GM12878 (cell line): ENCODE measurements around the gene PNLDC1. TPM values are rescaled to one million over a fixed set of nuclear protein-coding genes. Genes with fewer than 3 reads are reported as not detected.

Experiments used
- ATAC-seq: fragments of 200-7000 bp; cut with Tn5 transposase; 3 replicates; pipeline ENCODE4 v1.9.1; 2020; ENCODE audit warnings: mild to moderate bottlenecking, moderate library complexity
- BruUV-seq: library from RNA; stranded (reverse); fragments of 400-500 nt; replicated peaks from 2 replicates; lab custom pipeline; 2021; lab: Mats Ljungman, UMichigan
- CTCF ChIA-PET: fragments of 300-600 bp; sonication (Branson Sonifier 250); formaldehyde crosslinking; extraction: SDS; loops from one replicate; lab custom pipeline; 2021; ENCODE audit warnings: inconsistent platforms; lab: Yijun Ruan, JAX
- POLR2A ChIA-PET: fragments of 350-600 bp; formaldehyde crosslinking; extraction: SDS; loops from one replicate; lab custom pipeline; 2021; ENCODE audit warnings: inconsistent platforms; lab: Charles Lee
- RAD21 ChIA-PET: fragments of 300-600 bp; sonication (Branson Sonifier 250); formaldehyde crosslinking; loops from one replicate; lab custom pipeline; 2023; ENCODE audit warnings: antibody characterized with exemption; ENCODE audit not compliant: unreplicated experiment; lab: Charles Lee
- SMC1A ChIA-PET: fragments of 300-600 bp; sonication (Branson Sonifier 250); formaldehyde crosslinking; loops from one replicate; lab custom pipeline; 2023; ENCODE audit not compliant: unreplicated experiment, uncharacterized antibody; lab: Charles Lee
- DNase-seq: peaks from one replicate; pipeline ENCODE4 v3.0.0-alpha.2; 2011; ENCODE audit warnings: low read depth, low spot score
- FAIRE-seq: peaks from 3 replicates; lab custom pipeline; 2011; peaks lifted over from hg19 to GRCh38; lab: Jason Lieb, UNC
- H2AFZ ChIP-seq: 2 replicates; pipeline ENCODE4 v1.6.0; 2011; ENCODE audit warnings: low read depth, low read length, control low read depth; ENCODE audit not compliant: control insufficient read depth
- H3K27ac ChIP-seq: 2 replicates; pipeline ENCODE4 v1.5.1; 2011; ENCODE audit warnings: control low read depth; ENCODE audit not compliant: control insufficient read depth, insufficient read depth
- H3K27me3 ChIP-seq, 2 experiments: replicated peaks in 1 of 2; 2 replicates each; pipeline versions ENCODE4 v1.6.0 to v1.6.1; 2011; ENCODE audit warnings: low read length in 1 of 2; ENCODE audit not compliant: control insufficient read depth in 2 of 2, insufficient read depth in 2 of 2
- H3K36me3 ChIP-seq, 2 experiments: 2 replicates each; pipeline ENCODE4 v1.5.1; 2011; ENCODE audit warnings: low read length in 1 of 2; ENCODE audit not compliant: control insufficient read depth in 2 of 2, insufficient read depth in 2 of 2
- H3K4me1 ChIP-seq: 2 replicates; pipeline ENCODE4 v1.6.1; 2011; ENCODE audit warnings: mild to moderate bottlenecking, low read length, moderate library complexity, mixed read lengths; ENCODE audit not compliant: control insufficient read depth, insufficient read depth
- H3K4me2 ChIP-seq: 2 replicates; pipeline ENCODE4 v1.6.0; 2011; ENCODE audit warnings: control low read depth; ENCODE audit not compliant: control insufficient read depth, insufficient read depth
- H3K4me3 ChIP-seq: fragments of 200-600 bp; sonication (generic); 2 replicates; pipeline ENCODE4 v1.5.1; 2016
- H3K79me2 ChIP-seq: 2 replicates; pipeline ENCODE4 v1.6.0; 2011; ENCODE audit warnings: low read length; ENCODE audit not compliant: control insufficient read depth, insufficient read depth
- H3K9ac ChIP-seq: 2 replicates; pipeline ENCODE4 v1.8.0; 2011; ENCODE audit warnings: low read length, control low read depth, mixed read lengths; ENCODE audit not compliant: control insufficient read depth, insufficient read depth
- H3K9me3 ChIP-seq: replicated peaks from 3 replicates; pipeline ENCODE4 v1.5.1; 2011; ENCODE audit warnings: mild to moderate bottlenecking, low read length; ENCODE audit not compliant: control insufficient read depth, insufficient read depth
- H4K20me1 ChIP-seq: 2 replicates; pipeline ENCODE4 v1.6.0; 2011; ENCODE audit not compliant: control insufficient read depth, insufficient read depth
- ATF2 ChIP-seq: IDR thresholded peaks from 2 replicates; pipeline ENCODE4 v1.6.1; 2012; ENCODE audit warnings: low read length, inconsistent platforms
- CBX3 ChIP-seq: fragments of 200-600 bp; sonication (generic); IDR thresholded peaks from 2 replicates; pipeline ENCODE4 v1.6.1; 2016; ENCODE audit warnings: low read depth, borderline replicate concordance
- CREB1 ChIP-seq: IDR thresholded peaks from 2 replicates; pipeline ENCODE4 v1.6.1; 2012; ENCODE audit warnings: low read depth, mild to moderate bottlenecking, inconsistent platforms
- MTA2 ChIP-seq: fragments of 450-650 bp; IDR thresholded peaks from 2 replicates; pipeline ENCODE4 v1.6.1; 2016; ENCODE audit warnings: low read depth, mild to moderate bottlenecking, moderate library complexity
- NFYB ChIP-seq: IDR thresholded peaks from 2 replicates; pipeline ENCODE4 v1.6.1; 2011; ENCODE audit warnings: low read depth, mild to moderate bottlenecking, low read length, improper control_type of control experiment, moderate library complexity; ENCODE audit not compliant: insufficient read depth
- NRF1 ChIP-seq: conservative IDR thresholded peaks from 2 replicates; pipeline ENCODE4 v1.6.1; 2011; ENCODE audit warnings: mild to moderate bottlenecking, low read depth, low read length, improper control_type of control experiment
- PAX8 ChIP-seq: fragments of 450-650 bp; IDR thresholded peaks from 2 replicates; pipeline ENCODE4 v1.6.1; 2017; ENCODE audit warnings: mild to moderate bottlenecking, moderate library complexity
- POLR2AphosphoS2 ChIP-seq: IDR thresholded peaks from 2 replicates; pipeline ENCODE4 v1.6.1; 2011; ENCODE audit warnings: low read depth, mild to moderate bottlenecking, low read length, improper control_type of control experiment, moderate library complexity
- SMAD5 ChIP-seq: IDR thresholded peaks from 2 replicates; pipeline ENCODE4 v1.6.1; 2016; ENCODE audit warnings: antibody characterized with exemption, low read depth
- SPI1 ChIP-seq: IDR thresholded peaks from 2 replicates; pipeline ENCODE4 v1.6.1; 2011; ENCODE audit warnings: low read depth, mild to moderate bottlenecking, low read length, moderate library complexity, borderline replicate concordance; ENCODE audit not compliant: insufficient read depth
- TARDBP ChIP-seq: IDR thresholded peaks from 2 replicates; pipeline ENCODE4 v1.6.1; 2016; ENCODE audit warnings: borderline replicate concordance
- TBL1XR1 ChIP-seq: IDR thresholded peaks from 2 replicates; pipeline ENCODE4 v1.6.1; 2012; ENCODE audit warnings: low read depth, low read length, improper control_type of control experiment
- WGBS: methylation state at CpG from one replicate; pipeline ENCODE4 v1.1.6; 2016; ENCODE audit warnings: low lambda C conversion rate; ENCODE audit not compliant: insufficient replicate concordance, insufficient coverage; ENCODE audit errors: missing lambda C conversion rate; 5-methylcytosine and 5-hydroxymethylcytosine counted together
- in situ Hi-C: fragments of 300-500 bp; cut with MboI; formaldehyde crosslinking; loops from 9 replicates; pipeline ENCODE4 v1.14.3; 2018; ENCODE audit warnings: mixed read lengths
- intact Hi-C: fragments of 100-400 bp; cut with micrococcal nuclease; formaldehyde crosslinking; loops from one replicate; pipeline ENCODE4 v1.14.2; 2022; ENCODE audit not compliant: unreplicated experiment
- polyA plus RNA-seq, 11 experiments: library from polyadenylated mRNA; depleted of rRNA in 4 of 11; unstranded in 6 of 11; stranded (reverse) in 5 of 11; fragments of >200 nt; fragmentation: Nextera tagmentation in 4 of 11; fragmentation: Illumina TruSeq in 1 of 11; extraction: Ambion mirVana in 4 of 11; extraction: Trizol in 1 of 11; gene quantifications; 1 replicate in 1 of 11; 2 replicates in 10 of 11; pipeline versions ENCODE4 v1.2.1 to v1.2.3, GENCODE V29; 2011 to 2016; ENCODE audit warnings: inconsistent platforms in 2 of 11, missing spikeins in 2 of 11, low read depth in 1 of 11
- total RNA-seq, 4 experiments: library from RNA; depleted of rRNA in 3 of 4; stranded (reverse); fragments of >200 nt in 3 of 4; fragmentation: Illumina TruSeq in 1 of 4; extraction: Trizol in 1 of 4; gene quantifications; 2 replicates each; pipeline versions ENCODE4 v1.2.1 to v1.2.3, GENCODE V29; 2013 to 2021
- TF ChIP-seq, protein P1 (sequence below): IDR thresholded peaks from 2 replicates; pipeline ENCODE4 v1.6.1; 2011; ENCODE audit warnings: mild to moderate bottlenecking, low read depth, low read length, moderate library complexity; ENCODE audit not compliant: insufficient replicate concordance
- TF ChIP-seq, protein P2 (sequence below): IDR thresholded peaks from 2 replicates; pipeline ENCODE4 v1.6.1; 2012; ENCODE audit warnings: low read depth, low read length, improper control_type of control experiment

The PNLDC1 gene
- total and polyA plus RNA-seq, 10 of the 15 experiments (the other 5 are each of a cell fraction or from before 2014, with no cell fraction given): 0.06 to 0.25 (median 0.09) TPM; not detected in 2

DNA sequence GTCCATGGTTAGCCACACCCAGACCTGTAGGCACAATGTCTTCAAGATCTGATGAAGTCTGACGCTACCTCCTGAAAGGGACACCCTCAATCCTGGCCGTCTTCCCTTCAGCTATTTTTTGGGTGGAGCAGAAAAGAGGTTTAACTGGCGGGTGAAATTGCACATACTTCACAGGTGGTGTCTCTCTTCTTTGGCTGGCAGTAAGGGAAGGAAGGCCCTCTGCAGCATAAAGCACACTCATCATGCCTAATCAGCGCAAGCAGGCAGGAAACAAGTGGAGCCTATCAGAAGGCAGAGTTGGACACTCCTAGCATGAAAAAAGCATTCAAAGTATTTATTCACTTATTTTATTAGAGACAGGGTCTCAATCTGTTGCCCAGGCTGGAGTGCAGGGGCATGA is 32.9 kb downstream of the PNLDC1 start:
- FAIRE-seq: no peak

GRCh38 chr6:159833556-159833955 is 33.5 kb downstream of the PNLDC1 start:
- CTCF ChIA-PET: interaction anchor here (0.6 kb wide), 1 partner anchor 142 kb away, joined by 3 read pairs; no protein-coding TSS in a partner anchor
- Histone ChIP-seq H3K9ac (no peak overlapping the region), H3K79me2 (no peaks in the 10 kb centered on the region), H2AFZ (no peak overlapping the region), H3K27ac (no peak overlapping the region), H3K4me1 (0 out of 2 replicates have a peak, but pooled peaks cover 9% of the 10 kb centered on the region), H3K4me2 (no peak overlapping the region), H3K36me3 (no peaks in the 10 kb centered on the region), H3K27me3 (no peaks in the 10 kb centered on the region), H3K9me3 (no peaks in the 10 kb centered on the region), H4K20me1 (no peaks in the 10 kb centered on the region), H3K4me3 (no peak overlapping the region)
- POLR2A ChIA-PET: no interaction called here
- RAD21 ChIA-PET: no interaction called here
- FAIRE-seq: no peak
- in situ Hi-C loops: no loop called here
- no peak for DNase-seq
- ATAC-seq: no peak
- WGBS: 67% methylated on average over 2 of the region's 2 CpGs
- SMC1A ChIA-PET: interaction anchor here (0.9 to 2.4 kb wide), 3 partner anchors 19 to 43 kb away, joined by 3 to 9 read pairs (median 5); partner anchors contain the start of gene MRPL18
- no TSS peak for BruUV-seq
- intact Hi-C loops: no loop called here
- TF ChIP-seq CBX3: no peak
- TF ChIP-seq, protein P1, sequence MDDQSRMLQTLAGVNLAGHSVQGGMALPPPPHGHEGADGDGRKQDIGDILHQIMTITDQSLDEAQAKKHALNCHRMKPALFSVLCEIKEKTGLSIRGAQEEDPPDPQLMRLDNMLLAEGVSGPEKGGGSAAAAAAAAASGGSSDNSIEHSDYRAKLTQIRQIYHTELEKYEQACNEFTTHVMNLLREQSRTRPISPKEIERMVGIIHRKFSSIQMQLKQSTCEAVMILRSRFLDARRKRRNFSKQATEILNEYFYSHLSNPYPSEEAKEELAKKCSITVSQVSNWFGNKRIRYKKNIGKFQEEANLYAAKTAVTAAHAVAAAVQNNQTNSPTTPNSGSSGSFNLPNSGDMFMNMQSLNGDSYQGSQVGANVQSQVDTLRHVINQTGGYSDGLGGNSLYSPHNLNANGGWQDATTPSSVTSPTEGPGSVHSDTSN: no peak
- no peak for TF ChIP-seq CREB1
- no peak for TF ChIP-seq TBL1XR1
- no peak for TF ChIP-seq SMAD5
- no peak for TF ChIP-seq MTA2
- no peak for TF ChIP-seq NRF1
- no peak for TF ChIP-seq TARDBP
- no peak for TF ChIP-seq ATF2
- no peak for TF ChIP-seq NFYB

More for the DNA sequence above, 32.9 kb downstream of the PNLDC1 start:
- ChIA-PET POLR2A (no interaction called here), SMC1A (interaction anchor here (1.1 to 2.4 kb wide), 2 partner anchors 26 to 42 kb away, joined by 3 to 9 read pairs; partner anchors contain the start of gene MRPL18), RAD21 (no interaction called here), CTCF (interaction anchor here (0.6 kb wide), 1 partner anchor 142 kb away, joined by 3 read pairs; no protein-coding TSS in a partner anchor)
- intact Hi-C loops: no loop called here
- Histone ChIP-seq H3K9me3 (no peaks in the 10 kb centered on the region), H3K4me3 (no peak overlapping the region), H2AFZ (no peak overlapping the region), H3K9ac (no peak overlapping the region), H3K4me1 (0 out of 2 replicates have a peak, but pooled peaks cover 9% of the 10 kb centered on the region), H3K79me2 (no peaks in the 10 kb centered on the region), H3K4me2 (no peak overlapping the region), H3K27ac (no peak overlapping the region), H4K20me1 (no peaks in the 10 kb centered on the region), H3K27me3 (no peaks in the 10 kb centered on the region), H3K36me3 (no peaks in the 10 kb centered on the region)
- no TSS peak for BruUV-seq
- TF ChIP-seq POLR2AphosphoS2: no peak
- TF ChIP-seq, protein P2, sequence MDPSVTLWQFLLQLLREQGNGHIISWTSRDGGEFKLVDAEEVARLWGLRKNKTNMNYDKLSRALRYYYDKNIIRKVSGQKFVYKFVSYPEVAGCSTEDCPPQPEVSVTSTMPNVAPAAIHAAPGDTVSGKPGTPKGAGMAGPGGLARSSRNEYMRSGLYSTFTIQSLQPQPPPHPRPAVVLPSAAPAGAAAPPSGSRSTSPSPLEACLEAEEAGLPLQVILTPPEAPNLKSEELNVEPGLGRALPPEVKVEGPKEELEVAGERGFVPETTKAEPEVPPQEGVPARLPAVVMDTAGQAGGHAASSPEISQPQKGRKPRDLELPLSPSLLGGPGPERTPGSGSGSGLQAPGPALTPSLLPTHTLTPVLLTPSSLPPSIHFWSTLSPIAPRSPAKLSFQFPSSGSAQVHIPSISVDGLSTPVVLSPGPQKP: no peak
- TF ChIP-seq PAX8: no peak
- no peak for TF ChIP-seq SPI1
- TF ChIP-seq, all 136 proteins: peak for 0
- 59% methylated on average over 4 of the region's 4 CpGs for WGBS
- in situ Hi-C loops: no loop called here
- ATAC-seq: no peak
- no peak for DNase-seq
